Endothelial cell of umbilical vein (primary cell): ENCODE measurements around the gene LAMC1.

Source experiments
- EZH2 ChIP-seq: IDR thresholded peaks from 2 replicates; pipeline ENCODE4 v1.6.1; 2012; ENCODE audit warnings: borderline replicate concordance, low read depth, mild to moderate bottlenecking, moderate library complexity, low read length, inconsistent platforms; ENCODE audit not compliant: severe bottlenecking
- GATA2 ChIP-seq: IDR thresholded peaks from 2 replicates; pipeline ENCODE4 v1.7.0; 2011; ENCODE audit warnings: low read depth, mild to moderate bottlenecking, moderate library complexity, mixed read lengths, low read length; ENCODE audit not compliant: insufficient read length, insufficient read depth
- POLR2A ChIP-seq: IDR thresholded peaks from 2 replicates; pipeline ENCODE4 v1.6.1; 2012; ENCODE audit warnings: low read depth, mild to moderate bottlenecking, control low read depth, low read length
- POLR2AphosphoS5 ChIP-seq: IDR thresholded peaks from 2 replicates; pipeline ENCODE4 v1.6.1; 2012; ENCODE audit warnings: low read depth, mild to moderate bottlenecking, control low read depth, low read length, moderate library complexity; ENCODE audit not compliant: insufficient read depth
- TF ChIP-seq, protein P1 (sequence below), 2 donors: IDR thresholded peaks; 1 replicate in 1 of 2; 2 replicates in 1 of 2; pipeline ENCODE4 v1.5.1; 2011; ENCODE audit warnings: low read length in 2 of 2, mild to moderate bottlenecking in 2 of 2, moderate library complexity in 2 of 2, control low read depth in 1 of 2, inconsistent platforms in 1 of 2, low read depth in 1 of 2; ENCODE audit not compliant: insufficient read depth in 1 of 2; ENCODE audit errors: extremely low read depth in 1 of 2
- TF ChIP-seq, protein P2 (sequence below): IDR thresholded peaks from 2 replicates; pipeline ENCODE4 v1.6.1; 2011; ENCODE audit not compliant: insufficient read depth, insufficient read length

DNA sequence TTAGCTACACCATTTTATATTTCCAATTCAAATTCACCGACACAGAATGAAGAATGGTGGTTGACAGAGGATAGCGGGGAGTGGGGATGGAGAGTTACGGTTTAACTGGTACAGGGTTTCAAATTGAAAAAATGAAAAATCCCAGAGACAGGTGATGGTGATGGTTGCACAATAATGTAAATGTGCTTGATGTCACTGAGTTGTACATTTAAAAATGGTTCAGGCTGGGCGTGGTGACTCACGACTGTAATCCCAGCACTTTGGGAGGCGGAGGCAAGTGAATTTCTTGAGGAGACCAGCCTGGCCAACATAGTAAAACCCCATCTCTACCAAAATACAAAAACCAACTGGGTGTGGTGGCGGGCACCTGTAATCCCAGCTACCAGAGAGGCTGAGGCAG lies 39.1 kb upstream of the LAMC1 start:
- no peak for TF ChIP-seq POLR2AphosphoS5
- TF ChIP-seq EZH2 = no peak
- TF ChIP-seq, protein P1, sequence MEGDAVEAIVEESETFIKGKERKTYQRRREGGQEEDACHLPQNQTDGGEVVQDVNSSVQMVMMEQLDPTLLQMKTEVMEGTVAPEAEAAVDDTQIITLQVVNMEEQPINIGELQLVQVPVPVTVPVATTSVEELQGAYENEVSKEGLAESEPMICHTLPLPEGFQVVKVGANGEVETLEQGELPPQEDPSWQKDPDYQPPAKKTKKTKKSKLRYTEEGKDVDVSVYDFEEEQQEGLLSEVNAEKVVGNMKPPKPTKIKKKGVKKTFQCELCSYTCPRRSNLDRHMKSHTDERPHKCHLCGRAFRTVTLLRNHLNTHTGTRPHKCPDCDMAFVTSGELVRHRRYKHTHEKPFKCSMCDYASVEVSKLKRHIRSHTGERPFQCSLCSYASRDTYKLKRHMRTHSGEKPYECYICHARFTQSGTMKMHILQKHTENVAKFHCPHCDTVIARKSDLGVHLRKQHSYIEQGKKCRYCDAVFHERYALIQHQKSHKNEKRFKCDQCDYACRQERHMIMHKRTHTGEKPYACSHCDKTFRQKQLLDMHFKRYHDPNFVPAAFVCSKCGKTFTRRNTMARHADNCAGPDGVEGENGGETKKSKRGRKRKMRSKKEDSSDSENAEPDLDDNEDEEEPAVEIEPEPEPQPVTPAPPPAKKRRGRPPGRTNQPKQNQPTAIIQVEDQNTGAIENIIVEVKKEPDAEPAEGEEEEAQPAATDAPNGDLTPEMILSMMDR (IDR thresholded peaks at IDR 0.05; ENCODE audit: extremely low read depth in 1 of 2, insufficient read depth in 1 of 2, low read depth in 1 of 2, low read length in 2 of 2) = no peak
- no peak for TF ChIP-seq POLR2A
- no peak for TF ChIP-seq GATA2
- TF ChIP-seq, protein P2, sequence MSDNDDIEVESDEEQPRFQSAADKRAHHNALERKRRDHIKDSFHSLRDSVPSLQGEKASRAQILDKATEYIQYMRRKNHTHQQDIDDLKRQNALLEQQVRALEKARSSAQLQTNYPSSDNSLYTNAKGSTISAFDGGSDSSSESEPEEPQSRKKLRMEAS = no peak
